Psoas muscle (tissue), 8 donors: Measurements from ENCODE around the gene FBRSL1. TPM values are rescaled to one million over a fixed set of nuclear protein-coding genes. Genes with fewer than 3 reads are reported as not detected.

Experiments used
- ATAC-seq, 4 donors: fragments of 200-7000 bp; cut with Tn5 transposase; one replicate each; pipeline ENCODE4 v1.9.1; 2020; ENCODE audit warnings: moderate library complexity in 3 of 4, mild to moderate bottlenecking in 2 of 4
- DNase-seq, 2 donors: peaks; one replicate each; pipeline ENCODE4 v3.0.0-alpha.2; 2020
- H3K27ac ChIP-seq: fragments of 200-600 bp; one replicate; pipeline ENCODE4 v1.8.0; 2022
- H3K27me3 ChIP-seq, 3 donors: fragments of 200-600 bp in 1 of 3; one replicate each; pipeline versions ENCODE4 v1.6.1 to v1.8.0; 2013 to 2022; ENCODE audit warnings: low read length in 2 of 3, mild to moderate bottlenecking in 2 of 3, moderate library complexity in 1 of 3; ENCODE audit not compliant: insufficient read depth in 3 of 3
- H3K36me3 ChIP-seq, 2 donors: fragments of 200-600 bp in 1 of 2; one replicate each; pipeline versions ENCODE4 v1.6.1 to v1.8.0; 2013 to 2022; ENCODE audit warnings: low read depth in 1 of 2, mild to moderate bottlenecking in 1 of 2, moderate library complexity in 1 of 2; ENCODE audit not compliant: insufficient read depth in 1 of 2
- H3K4me1 ChIP-seq: fragments of 200-600 bp; one replicate; pipeline ENCODE4 v1.8.0; 2022
- H3K4me3 ChIP-seq: fragments of 200-600 bp; one replicate; pipeline ENCODE4 v1.8.0; 2022; ENCODE audit warnings: mild to moderate bottlenecking
- H3K9me3 ChIP-seq: fragments of 200-600 bp; one replicate; pipeline ENCODE4 v1.8.0; 2022
- CTCF ChIP-seq: fragments of 200-600 bp; IDR thresholded peaks from one replicate; pipeline ENCODE4 v1.8.0; 2022; ENCODE audit warnings: antibody characterized with exemption
- WGBS, 3 donors: extraction: QIAGEN DNeasy Blood & Tissue Kit; methylation state at CpG; one replicate each; pipeline versions ENCODE4 v1.1.6 to v1.1.7; 2013; 5-methylcytosine and 5-hydroxymethylcytosine counted together
- intact Hi-C, 2 donors: fragments of 100-400 bp; cut with DNase I; formaldehyde crosslinking; loops; one replicate each; pipeline versions ENCODE4 v1.11.0 to v1.14.2; 2022
- polyA plus RNA-seq, 3 donors: library from polyadenylated mRNA; stranded (reverse); fragments of 200-250 nt; gene quantifications; one replicate each; pipeline ENCODE4 v1.2.3, GENCODE V29; 2013
- total RNA-seq, 4 donors: library from RNA; stranded (reverse); fragmentation: NEBNext Ultra II Directional in 2 of 4; extraction: Animal tissue kit (Norgen Biotek cat#: 25700) in 2 of 4; gene quantifications; one replicate each; pipeline versions ENCODE4 v1.2.1 to v1.2.4, GENCODE V29; 2021 to 2023
- donor health status: healthy with polysubstance abuse.
- donor health status: DM: no; HTN: no; CAD: no; lungs with moderate emphysema.
- donor health status: Bipolar disorder and iron deficiency.
- donor health status: healthy.
- donor health status: DM: yes; HTN: yes; CAD: no.
- donor health status: DM: no; HTN: no; CAD: no.
- donor health status: DM: no; HTN: no; CAD: no.
- donor health status: DM: yes; HTN: yes; CAD: no.

Gene FBRSL1
- total and polyA plus RNA-seq, 7 donors: 23.0 to 54.5 (median 40.1) TPM

DNA sequence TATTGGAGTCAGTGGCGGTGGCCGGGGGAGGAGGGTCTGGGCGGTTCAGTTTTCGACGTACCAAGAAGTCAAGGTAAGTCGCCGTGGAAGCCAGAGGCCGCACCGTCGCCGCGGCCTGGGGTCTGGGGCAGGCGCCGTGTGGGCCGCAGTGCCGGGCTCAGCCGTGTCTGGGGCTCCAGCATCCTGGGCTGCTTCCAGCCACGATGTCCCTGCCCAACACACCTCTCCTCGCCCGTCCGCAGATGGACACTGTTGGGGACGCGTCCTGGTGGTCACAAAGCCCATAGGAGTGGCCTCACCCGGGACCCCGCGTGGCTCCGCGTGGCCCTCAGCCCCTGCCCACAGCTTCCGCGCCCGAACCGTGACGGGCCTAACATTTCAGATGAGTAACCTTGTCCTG lies 59.1 kb downstream of the FBRSL1 start:
- Histone ChIP-seq H3K4me3 (no peak overlapping the region), H3K36me3 (peaks cover 0 to 22% of the 10 kb centered on the region in 2 donors), H3K4me1 (no peaks in the 10 kb centered on the region), H3K9me3 (no peaks in the 10 kb centered on the region), H3K27me3 (no peaks in the 10 kb centered on the region), H3K27ac (no peak overlapping the region)
- no peak for TF ChIP-seq CTCF
- ATAC-seq (no peak), DNase-seq (no peak)
- intact Hi-C loops: no loop called here
- WGBS, 3 donors: 96 to 97% (median 96%) methylated on average over 31 to 33 of the region's 33 CpGs

DNA sequence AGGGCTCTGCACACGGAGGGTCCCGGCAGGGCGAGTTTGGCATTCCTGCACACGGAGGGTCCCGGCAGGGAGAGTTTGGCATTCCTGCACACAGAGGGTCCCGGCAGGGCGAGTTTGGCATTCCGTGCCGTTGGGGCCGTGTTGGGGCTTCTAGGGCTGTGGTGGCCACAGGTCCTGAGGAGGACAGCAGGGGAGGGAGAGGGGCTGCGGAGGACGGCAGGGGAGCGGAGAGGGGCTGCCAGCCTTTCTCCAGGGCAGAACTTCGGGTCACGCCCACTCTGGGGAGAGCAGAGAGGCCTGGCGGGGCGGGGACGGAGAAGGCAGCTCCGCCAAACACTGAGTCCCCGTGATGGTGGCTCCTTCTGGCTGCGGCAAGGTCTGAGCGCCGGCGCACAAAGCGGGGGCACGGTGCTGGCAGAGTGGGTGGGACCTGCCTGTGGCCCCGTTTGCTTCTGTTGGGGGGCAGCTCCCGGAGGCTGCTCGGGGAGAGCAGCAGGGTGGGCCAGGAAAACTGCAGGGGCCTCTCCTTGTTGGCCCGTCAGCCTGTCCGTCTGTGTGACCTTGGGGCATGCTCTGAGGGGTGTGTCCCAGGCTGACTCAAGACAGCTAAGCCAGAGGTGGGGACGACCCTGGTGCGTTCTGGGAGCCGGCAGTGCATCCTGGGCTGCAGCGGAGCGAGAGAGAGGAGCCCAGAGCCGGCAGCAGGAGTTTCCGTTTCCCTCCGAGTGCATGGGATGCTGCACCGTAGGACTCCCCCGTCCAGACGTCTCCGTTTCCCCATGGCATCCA lies 60.3 kb downstream of the FBRSL1 start:
- DNase-seq: no peak
- peak in 1 of 4 donors; percentile 16 for ATAC-seq
- H3K4me3 ChIP-seq: no peak overlapping the region
- H3K27me3 ChIP-seq: no peaks in the 10 kb centered on the region
- no peak overlapping the region for H3K27ac ChIP-seq
- WGBS, 3 donors: 81 to 85% (median 83%) methylated on average over 41 to 43 of the region's 43 CpGs
- TF ChIP-seq CTCF: no peak
- intact Hi-C loops: no loop called here
- no peaks in the 10 kb centered on the region for H3K9me3 ChIP-seq
- H3K36me3 ChIP-seq: peaks cover 0 to 22% of the 10 kb centered on the region in 2 donors
- H3K4me1 ChIP-seq: no peaks in the 10 kb centered on the region

DNA sequence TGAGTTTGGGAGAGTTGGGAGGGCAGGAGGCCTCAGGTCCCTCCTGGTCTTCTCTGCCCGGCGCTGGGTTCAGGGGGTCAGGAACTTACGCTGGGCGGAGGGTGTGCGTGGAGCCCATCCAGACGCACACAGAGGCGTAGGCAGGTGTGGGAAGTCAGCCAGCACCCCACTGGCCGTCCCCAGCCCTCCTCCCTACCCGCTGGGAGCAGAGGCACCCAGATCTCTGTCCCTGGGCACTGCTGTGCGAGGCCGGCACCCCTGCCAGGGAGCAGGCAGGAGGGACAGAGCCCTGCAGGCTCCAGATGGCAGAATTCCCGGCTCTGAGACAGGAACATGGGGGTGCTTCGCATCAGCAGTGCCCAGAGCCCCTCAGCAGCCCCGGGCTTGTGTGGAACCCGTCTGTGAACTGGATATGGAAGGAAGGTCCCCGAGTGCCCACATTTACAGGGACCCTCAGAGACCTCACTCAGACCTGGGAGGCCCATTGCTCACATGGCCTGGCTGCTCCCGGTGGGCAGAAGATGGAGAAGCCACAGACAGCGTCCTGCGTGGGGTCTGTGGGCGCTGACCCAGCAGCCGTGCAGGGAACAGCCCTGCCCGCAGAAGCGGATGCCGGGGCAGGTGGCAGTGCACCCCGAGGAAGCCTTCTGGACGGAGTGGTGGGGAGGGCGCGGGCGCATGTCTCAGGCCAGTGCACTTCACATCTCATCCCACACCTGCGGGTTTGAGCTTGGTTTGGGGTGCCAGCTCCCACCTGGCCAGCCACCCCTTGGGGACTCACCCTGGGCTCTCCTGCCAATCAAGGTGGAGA lies 61.1 kb downstream of the FBRSL1 start:
- intact Hi-C loops: no loop called here
- no peak for DNase-seq
- Histone ChIP-seq H3K27ac (no peak overlapping the region), H3K9me3 (no peaks in the 10 kb centered on the region), H3K4me1 (no peaks in the 10 kb centered on the region), H3K27me3 (no peaks in the 10 kb centered on the region), H3K36me3 (peaks cover 0 to 22% of the 10 kb centered on the region in 2 donors), H3K4me3 (no peak overlapping the region)
- WGBS, 3 donors: 82 to 86% (median 84%) methylated on average over 24 to 30 of the region's 30 CpGs
- ATAC-seq: no peak
- no peak for TF ChIP-seq CTCF

DNA sequence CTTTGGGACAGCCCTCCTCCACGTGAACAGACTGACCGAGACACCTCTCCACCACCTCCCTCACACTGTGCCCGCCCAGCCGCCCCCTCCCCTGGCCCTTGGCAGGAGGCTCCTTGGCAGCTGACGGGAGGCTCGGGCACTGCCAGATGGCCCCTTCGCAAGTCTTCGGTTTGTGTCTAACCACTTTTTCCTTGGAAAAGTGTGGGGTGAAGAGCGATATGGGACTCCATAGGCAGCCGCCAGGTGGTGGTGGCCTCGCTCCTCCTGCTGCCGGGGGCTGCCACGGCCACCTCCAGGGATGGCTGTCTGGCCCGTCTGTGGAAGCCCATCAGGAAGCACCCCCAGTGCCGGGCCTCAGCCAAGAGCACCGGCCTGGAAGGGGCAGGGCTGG lies 61.7 kb downstream of the FBRSL1 start:
- DNase-seq: no peak
- ATAC-seq: no peak
- no peak for TF ChIP-seq CTCF
- Histone ChIP-seq H3K27me3 (no peaks in the 10 kb centered on the region), H3K4me1 (no peaks in the 10 kb centered on the region), H3K9me3 (no peaks in the 10 kb centered on the region), H3K27ac (no peak overlapping the region), H3K4me3 (no peak overlapping the region), H3K36me3 (peaks cover 0 to 22% of the 10 kb centered on the region in 2 donors)
- WGBS, 3 donors: 71 to 76% (median 73%) methylated on average over 16 of the region's 16 CpGs
- intact Hi-C loops: no loop called here
